ENCODE data around the gene PLA2G6.

DNA sequence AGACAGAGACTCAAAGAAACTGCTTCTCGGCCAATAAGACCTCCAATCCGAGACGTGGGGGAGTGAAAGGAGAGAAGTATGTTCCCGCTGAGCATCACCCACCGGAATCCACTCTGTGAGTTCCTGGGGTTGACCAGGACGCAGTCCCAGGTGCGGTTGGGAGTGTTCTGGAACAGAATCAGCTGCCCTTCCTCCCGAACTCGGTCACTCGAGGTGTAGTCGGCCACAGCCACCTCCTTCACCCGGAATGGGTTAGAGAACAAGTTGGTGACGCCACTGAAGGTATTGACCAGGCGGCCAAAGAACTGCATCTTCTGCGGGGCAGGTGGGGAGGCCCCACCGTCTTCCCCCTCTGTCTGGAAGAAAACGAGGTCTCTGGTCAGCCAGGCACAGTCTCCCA lies 12.5 kb downstream of the PLA2G6 start:
- no peak for TF ChIP-seq CTCF (conservative IDR thresholded peaks at IDR 0.05)
- no peak for TF ChIP-seq EZH2 (IDR thresholded peaks at IDR 0.05; ENCODE audit: low read depth)
